HG02763 (cell line): Measurements from ENCODE around the gene GPR63.

Experiments
- ATAC-seq: cut with Tn5 transposase; IDR thresholded peaks from one replicate; pipeline ENCODE4 v1.9.1; 2021; ENCODE audit warnings: mild to moderate bottlenecking, moderate library complexity; ENCODE audit not compliant: unreplicated experiment

The GPR63 gene

GRCh38 chr6:96761794-96762193, 75.5 kb downstream of the GPR63 start:
- ATAC-seq: no peak

GRCh38 chr6:96760153-96760687, 77.1 kb downstream of the GPR63 start:
- no peak for ATAC-seq

DNA sequence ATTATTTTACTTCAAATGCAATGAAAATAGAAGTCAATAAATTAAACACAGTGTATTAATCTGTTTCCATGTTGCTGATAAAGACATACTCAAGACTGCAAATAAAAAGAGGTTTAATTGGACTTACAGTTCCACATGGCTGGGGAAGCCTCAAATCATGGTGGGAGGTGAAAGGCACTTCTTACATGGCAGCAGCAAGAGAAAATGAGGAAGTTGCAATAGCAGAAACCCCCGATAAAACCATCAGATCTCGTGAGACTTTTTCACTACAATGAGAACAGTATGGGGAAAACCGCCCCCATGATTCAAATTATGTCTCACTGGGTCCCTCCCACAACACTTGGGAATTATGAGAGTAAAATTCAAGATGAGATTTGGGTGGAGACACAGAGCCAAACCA, 82.2 kb downstream of the GPR63 start:
- no peak for ATAC-seq

GRCh38 chr6:96749891-96750290, 87.4 kb downstream of the GPR63 start:
- no peak for ATAC-seq
